ENCODE data around the gene PROZ.

DNA sequence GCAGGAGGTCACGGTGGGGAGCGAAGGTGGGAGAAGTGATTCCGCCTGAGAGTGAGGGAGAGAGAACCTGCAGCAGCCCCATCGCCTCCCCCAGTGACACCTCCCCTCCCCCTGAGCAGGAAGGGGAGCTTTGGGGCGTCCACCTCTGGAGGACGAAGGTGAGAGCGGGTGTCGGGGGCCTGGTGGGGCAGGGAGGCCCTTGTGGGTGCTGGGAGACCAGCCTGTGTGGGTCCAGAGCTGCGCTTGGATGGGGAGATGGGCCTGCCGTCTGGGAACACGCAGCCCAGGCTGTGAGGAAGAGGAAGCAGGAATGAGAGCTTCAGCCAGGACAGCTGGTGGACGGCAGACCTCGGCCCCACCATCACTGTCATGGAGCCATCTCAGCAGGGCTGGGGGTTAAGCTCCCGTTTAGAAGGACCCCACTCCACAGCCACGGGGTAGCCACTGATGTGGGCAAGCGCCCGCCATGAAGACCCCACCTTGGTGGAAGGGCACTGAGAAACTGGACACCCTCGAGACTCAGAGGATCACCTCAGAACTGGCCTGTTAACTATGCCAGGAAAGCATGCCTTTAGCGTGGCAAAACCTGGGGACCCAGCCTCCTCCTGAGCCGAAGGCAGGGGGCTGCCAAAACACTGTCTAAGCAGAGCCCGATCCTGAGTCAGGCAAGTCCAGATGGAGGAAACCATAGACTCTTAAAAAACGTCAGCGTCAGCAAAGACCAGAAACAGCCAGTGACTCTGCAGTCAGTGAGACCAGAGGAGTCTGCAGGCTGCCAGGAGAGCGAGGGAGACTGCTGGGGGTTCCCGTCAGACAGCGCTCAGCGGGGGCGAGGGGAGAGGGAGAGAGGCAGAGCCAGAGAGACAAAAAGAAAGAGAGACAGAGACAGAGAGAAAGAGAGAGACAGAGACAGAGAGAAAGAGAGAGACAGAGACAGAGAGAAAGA, 6.4 kb upstream of the PROZ start:
- TF ChIP-seq POLR2AphosphoS5 (IDR thresholded peaks at IDR 0.05) (no peak), POLR2A (IDR thresholded peaks at IDR 0.05) (no peak)
- TF ChIP-seq, protein P1, sequence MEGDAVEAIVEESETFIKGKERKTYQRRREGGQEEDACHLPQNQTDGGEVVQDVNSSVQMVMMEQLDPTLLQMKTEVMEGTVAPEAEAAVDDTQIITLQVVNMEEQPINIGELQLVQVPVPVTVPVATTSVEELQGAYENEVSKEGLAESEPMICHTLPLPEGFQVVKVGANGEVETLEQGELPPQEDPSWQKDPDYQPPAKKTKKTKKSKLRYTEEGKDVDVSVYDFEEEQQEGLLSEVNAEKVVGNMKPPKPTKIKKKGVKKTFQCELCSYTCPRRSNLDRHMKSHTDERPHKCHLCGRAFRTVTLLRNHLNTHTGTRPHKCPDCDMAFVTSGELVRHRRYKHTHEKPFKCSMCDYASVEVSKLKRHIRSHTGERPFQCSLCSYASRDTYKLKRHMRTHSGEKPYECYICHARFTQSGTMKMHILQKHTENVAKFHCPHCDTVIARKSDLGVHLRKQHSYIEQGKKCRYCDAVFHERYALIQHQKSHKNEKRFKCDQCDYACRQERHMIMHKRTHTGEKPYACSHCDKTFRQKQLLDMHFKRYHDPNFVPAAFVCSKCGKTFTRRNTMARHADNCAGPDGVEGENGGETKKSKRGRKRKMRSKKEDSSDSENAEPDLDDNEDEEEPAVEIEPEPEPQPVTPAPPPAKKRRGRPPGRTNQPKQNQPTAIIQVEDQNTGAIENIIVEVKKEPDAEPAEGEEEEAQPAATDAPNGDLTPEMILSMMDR (IDR thresholded peaks at IDR 0.05) = no peak
